Measurements from ENCODE around the gene ZCCHC14. TPM values are rescaled to one million over a fixed set of nuclear protein-coding genes. Genes with fewer than 3 reads are reported as not detected.
"Not testable (repeated sequence)": the region's sequence is repeated elsewhere in the genome, so short reads cannot be mapped to it uniquely, and the experiment has no call there.

ZCCHC14 gene
- total RNA-seq, 4 donors from 2014 or later: 8.9 to 20.5 (median 10.8) TPM

DNA sequence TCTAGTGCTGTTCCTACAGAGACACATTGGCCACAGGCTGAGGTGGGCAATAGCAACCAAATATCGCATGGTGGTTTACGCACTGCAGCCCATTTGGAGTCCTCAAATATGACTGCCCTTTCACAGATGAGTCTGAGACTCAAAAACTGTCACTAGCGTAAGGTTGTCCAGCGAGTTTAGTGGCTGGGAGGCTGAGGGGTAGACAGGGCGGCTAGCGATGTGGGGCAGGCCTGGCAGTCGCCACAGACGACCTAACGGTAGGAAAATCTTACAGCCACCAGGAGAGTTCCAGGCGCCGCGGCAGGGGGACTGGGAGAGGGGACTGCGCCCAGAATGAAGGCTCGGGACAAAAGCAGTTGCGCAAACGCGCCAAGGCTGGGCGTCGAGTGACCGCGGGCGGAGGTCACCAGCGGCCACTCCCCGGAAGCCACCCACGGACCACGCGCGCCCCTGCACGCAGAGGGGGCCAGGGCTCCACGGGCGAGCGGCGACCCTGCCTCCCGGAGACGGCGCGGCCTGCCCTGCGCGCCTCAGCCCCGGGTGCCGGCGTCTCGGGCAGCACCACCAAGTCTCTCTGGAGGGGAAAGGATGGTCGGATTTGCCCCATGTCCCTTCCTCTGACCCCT lies 101.4 kb downstream of the ZCCHC14 start:
- TF ChIP-seq, protein P1, sequence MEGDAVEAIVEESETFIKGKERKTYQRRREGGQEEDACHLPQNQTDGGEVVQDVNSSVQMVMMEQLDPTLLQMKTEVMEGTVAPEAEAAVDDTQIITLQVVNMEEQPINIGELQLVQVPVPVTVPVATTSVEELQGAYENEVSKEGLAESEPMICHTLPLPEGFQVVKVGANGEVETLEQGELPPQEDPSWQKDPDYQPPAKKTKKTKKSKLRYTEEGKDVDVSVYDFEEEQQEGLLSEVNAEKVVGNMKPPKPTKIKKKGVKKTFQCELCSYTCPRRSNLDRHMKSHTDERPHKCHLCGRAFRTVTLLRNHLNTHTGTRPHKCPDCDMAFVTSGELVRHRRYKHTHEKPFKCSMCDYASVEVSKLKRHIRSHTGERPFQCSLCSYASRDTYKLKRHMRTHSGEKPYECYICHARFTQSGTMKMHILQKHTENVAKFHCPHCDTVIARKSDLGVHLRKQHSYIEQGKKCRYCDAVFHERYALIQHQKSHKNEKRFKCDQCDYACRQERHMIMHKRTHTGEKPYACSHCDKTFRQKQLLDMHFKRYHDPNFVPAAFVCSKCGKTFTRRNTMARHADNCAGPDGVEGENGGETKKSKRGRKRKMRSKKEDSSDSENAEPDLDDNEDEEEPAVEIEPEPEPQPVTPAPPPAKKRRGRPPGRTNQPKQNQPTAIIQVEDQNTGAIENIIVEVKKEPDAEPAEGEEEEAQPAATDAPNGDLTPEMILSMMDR (IDR thresholded peaks at IDR 0.05): no peak
- DNase-seq (ENCODE audit: low spot score) (no peak), ATAC-seq (ENCODE audit: low FRiP score) (no peak)

DNA sequence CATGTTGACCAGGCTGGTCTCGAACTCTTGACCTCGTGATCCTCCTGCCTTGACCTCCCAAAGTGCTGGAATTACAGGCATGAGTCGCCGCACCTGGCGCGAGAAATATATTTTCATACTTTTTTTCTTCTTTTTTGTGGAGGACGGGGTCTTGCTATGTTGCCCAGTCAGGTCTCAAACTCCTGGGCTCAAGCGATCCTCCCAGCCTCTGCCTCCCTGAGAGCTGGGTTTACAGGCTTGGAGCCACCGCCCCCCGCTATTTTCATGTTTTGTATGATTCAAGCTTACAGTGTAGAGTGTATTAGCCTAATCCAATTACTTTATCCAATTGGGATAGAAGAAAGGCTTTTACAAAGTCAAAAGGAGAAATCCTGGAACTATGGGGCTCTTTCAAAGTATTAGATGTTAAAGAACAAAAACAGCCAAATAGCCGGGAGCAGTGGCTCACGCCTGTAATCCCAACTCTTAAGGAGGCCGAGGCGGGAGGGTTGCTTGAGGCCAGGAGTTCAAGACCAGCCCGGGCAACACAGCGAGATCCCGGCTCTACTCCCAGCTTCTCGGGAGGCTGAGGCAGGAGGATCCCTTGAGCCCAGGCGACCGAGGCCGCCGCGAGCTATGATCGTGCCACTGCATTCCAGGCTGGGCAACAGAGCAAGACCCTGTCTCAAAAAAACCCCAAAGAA lies 102.0 kb downstream of the ZCCHC14 start:
- TF ChIP-seq, protein P1 (IDR thresholded peaks at IDR 0.05): no peak
- ATAC-seq (ENCODE audit: low FRiP score) (no peak), DNase-seq (ENCODE audit: low spot score) (no peak)

DNA sequence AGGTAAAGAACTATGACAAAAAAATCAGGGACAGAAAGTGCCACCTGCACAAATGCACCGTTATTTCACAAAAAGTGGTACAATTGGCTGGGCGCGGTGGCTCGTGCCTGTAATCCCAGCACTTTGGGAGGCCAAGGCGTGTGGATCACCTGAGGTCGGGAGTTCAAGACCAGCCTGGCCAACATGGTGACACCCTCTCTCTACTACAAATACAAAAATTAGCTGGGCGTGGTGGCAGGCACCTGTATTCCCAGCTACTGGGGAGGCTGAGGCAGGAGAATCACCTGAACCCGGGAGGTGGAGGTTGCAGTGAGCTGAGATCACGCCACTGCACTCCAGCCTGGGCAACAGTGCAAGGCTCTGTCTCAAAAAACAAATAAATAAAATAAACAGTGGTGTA lies 102.9 kb downstream of the ZCCHC14 start:
- DNase-seq (ENCODE audit: low spot score); ATAC-seq (ENCODE audit: low FRiP score): not testable (repeated sequence)

DNA sequence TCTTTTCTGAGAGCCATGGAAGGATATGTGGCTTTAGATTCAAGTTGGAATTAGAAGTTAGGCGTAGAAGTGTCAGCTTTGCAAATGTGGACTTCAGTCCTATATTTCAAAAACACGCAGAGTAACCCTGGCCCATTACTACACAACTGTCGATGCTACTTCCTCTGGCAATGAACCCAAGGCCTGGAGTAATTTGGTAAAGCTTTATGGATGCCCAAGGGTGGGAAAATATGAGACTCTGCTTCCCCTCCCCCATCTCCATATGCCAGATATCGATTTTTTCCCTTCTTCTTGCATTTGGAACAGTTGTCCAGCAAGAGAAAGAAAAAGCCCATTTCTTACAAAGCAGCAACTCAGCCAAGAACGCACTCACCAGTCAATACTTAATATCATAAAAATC lies 103.6 kb downstream of the ZCCHC14 start:
- no peak for DNase-seq (ENCODE audit: low spot score)

DNA sequence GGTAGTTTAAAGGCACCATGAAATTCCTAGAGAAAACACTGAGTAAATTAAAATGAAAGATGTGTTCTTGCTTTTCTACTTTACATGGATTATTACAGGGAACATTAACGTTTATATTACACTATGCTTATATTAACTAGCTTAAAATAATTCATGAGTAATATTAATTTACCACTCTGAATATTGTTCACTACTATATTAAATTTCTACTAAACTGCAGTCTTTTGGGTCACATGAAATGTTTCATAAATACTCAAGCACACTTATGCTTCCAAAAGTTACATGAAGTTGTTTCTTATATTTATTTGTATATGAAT lies 104.0 kb downstream of the ZCCHC14 start:
- TF ChIP-seq, protein P1 (IDR thresholded peaks at IDR 0.05): no peak
- no peak for DNase-seq (ENCODE audit: low spot score)
- no peak for ATAC-seq (ENCODE audit: low FRiP score)

More for the DNA sequence above, 103.6 kb downstream of the ZCCHC14 start:
- TF ChIP-seq, protein P1 (IDR thresholded peaks at IDR 0.05): no peak
- no peak for ATAC-seq (ENCODE audit: low FRiP score)

DNA sequence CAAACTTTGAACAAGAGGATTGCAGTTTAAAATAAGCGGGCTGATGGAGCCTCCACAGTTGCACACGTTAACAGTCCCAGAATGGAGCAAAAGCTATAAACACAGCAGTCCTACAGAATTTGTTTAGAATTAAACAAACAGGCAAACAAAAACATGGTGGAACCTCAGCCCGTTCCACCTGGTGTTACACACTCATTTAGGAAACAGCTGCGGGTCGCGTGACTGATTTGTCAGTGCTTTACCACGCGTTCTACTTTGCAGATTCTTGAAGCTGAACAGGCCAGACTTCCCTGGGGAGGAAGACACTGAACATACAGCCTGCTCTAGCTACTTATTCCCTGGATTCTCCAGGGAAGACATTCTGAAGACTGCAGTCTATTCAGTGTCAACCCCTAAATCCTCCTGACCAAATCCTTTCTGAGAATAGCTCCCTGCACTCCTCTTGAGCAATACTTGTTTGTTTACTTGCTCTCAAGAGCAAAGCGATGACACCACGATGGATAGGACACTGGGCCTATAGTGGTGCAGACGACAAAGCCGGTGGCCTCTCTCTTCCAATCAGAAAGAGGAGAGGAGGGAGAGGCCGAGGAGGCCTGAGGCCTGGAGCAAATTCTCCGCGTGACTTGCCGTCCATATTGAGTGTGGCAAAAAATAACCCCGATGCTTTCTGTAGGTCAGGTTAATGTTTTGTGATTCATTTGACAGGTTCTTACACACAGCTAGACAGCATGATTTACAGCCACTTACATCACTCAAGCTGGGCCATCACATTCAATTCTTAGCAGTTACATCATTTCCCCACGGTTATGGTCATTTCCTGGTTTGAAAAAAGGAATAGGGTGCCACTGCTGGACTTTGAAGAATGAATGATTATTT lies 104.6 kb downstream of the ZCCHC14 start:
- ATAC-seq (ENCODE audit: low FRiP score) (peak; percentile 71), DNase-seq (ENCODE audit: low spot score) (peak; percentile 81)
- TF ChIP-seq, protein P1 (IDR thresholded peaks at IDR 0.05): no peak

DNA sequence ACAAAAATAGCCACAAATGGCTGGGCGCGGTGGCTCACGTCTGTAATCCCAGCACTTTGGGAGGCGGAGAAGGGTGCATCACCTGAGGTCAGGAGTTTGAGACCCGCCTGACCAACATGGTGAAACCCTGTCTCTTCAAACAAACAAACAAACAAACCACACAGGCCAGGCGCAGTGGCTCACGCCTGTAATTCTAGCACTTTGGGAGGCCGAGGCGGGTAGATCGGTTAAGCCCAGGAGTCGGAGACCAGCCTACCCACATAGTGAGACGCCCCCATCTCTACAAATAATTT lies 108.0 kb downstream of the ZCCHC14 start:
- not testable (repeated sequence) for DNase-seq (ENCODE audit: low spot score)

More for the DNA sequence above, 108.0 kb downstream of the ZCCHC14 start:
- ATAC-seq (ENCODE audit: low FRiP score): not testable (repeated sequence)

Data from omental fat pad (tissue), 4 donors.